Activated B cell treated with CpG ODN at 0.5 μM for 24 hours (primary cell): ENCODE results near the gene ZNF92. TPM values are rescaled to one million over a fixed set of nuclear protein-coding genes. Genes with fewer than 3 reads are reported as not detected.

Experiments used
- ATAC-seq: fragments of 200-7000 bp; cut with Tn5 transposase; one replicate; pipeline ENCODE4 v1.10.0; 2021; ENCODE audit warnings: low read depth, mild to moderate bottlenecking, moderate library complexity
- CTCF ChIA-PET: fragments of 350-600 bp; sonication (Branson Sonifier 250); formaldehyde crosslinking; loops from one replicate; lab custom pipeline; 2021; ENCODE audit warnings: antibody characterized with exemption; lab: Charles Lee
- POLR2A ChIA-PET: fragments of 350-600 bp; sonication (Branson Sonifier 250); formaldehyde crosslinking; loops from one replicate; lab custom pipeline; 2021; ENCODE audit warnings: antibody characterized with exemption; lab: Charles Lee
- DNase-seq: peaks from one replicate; pipeline ENCODE4 v3.0.0; 2022
- H3K27ac Mint-ChIP-seq: one replicate; pipeline ENCODE4 v1.8.0; 2020; ENCODE audit warnings: mixed read lengths
- H3K27me3 Mint-ChIP-seq: one replicate; pipeline ENCODE4 v1.8.0; 2021; ENCODE audit warnings: mixed read lengths
- H3K36me3 Mint-ChIP-seq: one replicate; pipeline ENCODE4 v1.8.0; 2021; ENCODE audit warnings: low read depth, mixed read lengths
- H3K4me1 Mint-ChIP-seq: one replicate; pipeline ENCODE4 v1.8.0; 2021; ENCODE audit warnings: mixed read lengths
- H3K4me3 Mint-ChIP-seq: one replicate; pipeline ENCODE4 v1.8.0; 2020; ENCODE audit warnings: mild to moderate bottlenecking, mixed read lengths
- H3K9me3 Mint-ChIP-seq: one replicate; pipeline ENCODE4 v1.8.0; 2020; ENCODE audit warnings: mixed read lengths
- CTCF ChIP-seq: fragments of 200-600 bp; IDR thresholded peaks from one replicate; pipeline ENCODE4 v1.8.0; 2022; ENCODE audit warnings: antibody characterized with exemption, mild to moderate bottlenecking
- intact Hi-C: fragments of 100-400 bp; cut with micrococcal nuclease; formaldehyde crosslinking; loops from one replicate; pipeline ENCODE4 v1.15.1; 2024
- total RNA-seq: library from RNA; stranded (reverse); gene quantifications from 2 replicates; pipeline ENCODE4 v1.2.3, GENCODE V29; 2022

Gene ZNF92
- total RNA-seq, 1 donor from 2014 or later, result 27.1 TPM

DNA sequence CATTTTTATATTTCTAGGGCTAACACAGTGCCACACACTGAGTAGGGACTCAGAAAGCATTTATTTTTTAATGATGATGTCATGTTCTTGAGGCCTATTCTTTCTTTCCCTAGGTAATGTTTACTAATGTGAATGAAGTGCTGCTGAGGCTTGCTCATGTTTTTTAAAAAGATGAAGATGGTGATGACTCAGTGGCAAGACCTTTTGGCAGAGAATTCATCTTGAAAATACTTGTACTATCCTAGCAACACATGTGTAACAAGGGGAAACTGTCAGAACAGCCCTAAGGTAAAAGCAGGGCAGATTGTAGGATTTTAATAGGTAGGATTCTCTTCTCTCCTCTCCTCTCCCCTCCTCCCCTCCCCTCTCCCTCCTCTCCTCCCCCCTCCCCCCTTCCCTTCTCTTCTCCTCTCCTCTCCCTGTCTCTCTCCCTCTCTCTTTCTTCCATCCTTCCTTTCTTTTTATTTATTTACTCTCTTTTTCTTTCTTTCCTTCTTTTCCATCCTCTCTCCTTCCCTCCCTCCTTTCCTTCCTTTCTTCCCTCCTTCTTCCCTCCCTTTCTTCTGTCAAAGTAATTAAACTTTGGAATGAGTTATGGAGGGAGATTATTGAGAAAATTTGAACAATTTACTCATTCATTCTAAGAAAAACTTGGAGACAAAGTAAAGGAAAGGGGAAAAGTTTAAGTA is 75.3 kb downstream of the ZNF92 start:
- Mint-ChIP-seq H3K4me3 (no peak overlapping the region), H3K36me3 (no peaks in the 10 kb centered on the region), H3K27me3 (peaks cover 5% of the 10 kb centered on the region), H3K4me1 (peaks cover 22% of the 10 kb centered on the region), H3K9me3 (peaks cover 6% of the 10 kb centered on the region), H3K27ac (no peak overlapping the region)
- POLR2A ChIA-PET, result no interaction called here
- CTCF ChIA-PET, result no interaction called here
- ATAC-seq, result no peak
- no peak for DNase-seq
- no peak for TF ChIP-seq CTCF
- intact Hi-C loops, result loop anchor here (5.0 to 10.0 kb wide), 2 partner anchors 46 to 497 kb away; no protein-coding TSS in a partner anchor

GRCh38 chr7:65449505-65449852 is 75.8 kb downstream of the ZNF92 start:
- ATAC-seq (no peak), DNase-seq (no peak)
- no peaks in the 10 kb centered on the region for H3K36me3 Mint-ChIP-seq
- H3K27me3 Mint-ChIP-seq, result peaks cover 5% of the 10 kb centered on the region
- no peak for TF ChIP-seq CTCF
- H3K27ac Mint-ChIP-seq, result no peak overlapping the region
- H3K9me3 Mint-ChIP-seq, result peaks cover 6% of the 10 kb centered on the region
- intact Hi-C loops, result loop anchor here (5.0 to 10.0 kb wide), 2 partner anchors 45 to 497 kb away; no protein-coding TSS in a partner anchor
- POLR2A ChIA-PET, result no interaction called here
- H3K4me3 Mint-ChIP-seq, result no peak overlapping the region
- H3K4me1 Mint-ChIP-seq, result peaks cover 28% of the 10 kb centered on the region
- CTCF ChIA-PET, result no interaction called here
